Peyer's patch (tissue), 4 donors: ENCODE measurements around the gene EVA1A.

Experiments
- POLR2A ChIP-seq, 2 donors: fragments of 450-650 bp; IDR thresholded peaks; one replicate each; pipeline ENCODE4 v1.5.1; 2017; ENCODE audit warnings: antibody characterized with exemption in 2 of 2, mild to moderate bottlenecking in 2 of 2, moderate library complexity in 2 of 2
- TF ChIP-seq, protein P1 (sequence below), 6 experiments: fragments of 450-650 bp in 4 of 6; fragments of 200-600 bp in 2 of 6; sonication (generic) in 1 of 6; IDR thresholded peaks; one replicate each; pipeline ENCODE4 v1.5.1; 2017 to 2019; ENCODE audit warnings: antibody characterized with exemption in 6 of 6, mild to moderate bottlenecking in 3 of 6, moderate library complexity in 1 of 6

DNA sequence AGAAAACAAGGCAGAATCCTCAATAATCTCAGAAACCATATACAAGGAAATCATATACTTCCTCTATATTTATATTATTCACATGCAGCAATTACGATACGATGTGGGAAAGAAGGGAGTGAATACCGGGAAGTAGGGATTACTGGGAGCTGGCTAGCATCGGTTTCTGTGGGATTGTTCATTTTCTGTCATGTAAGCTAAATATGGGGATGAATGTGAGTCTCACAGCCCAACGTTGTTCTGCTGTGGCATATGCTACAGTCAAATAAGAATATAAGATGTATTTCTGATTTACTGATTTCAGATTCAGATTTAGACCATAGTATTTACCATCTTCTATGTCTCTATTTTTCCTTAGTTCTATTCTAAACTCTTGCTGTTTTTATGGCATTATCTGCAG, 113.6 kb downstream of the EVA1A start:
- TF ChIP-seq, protein P1, sequence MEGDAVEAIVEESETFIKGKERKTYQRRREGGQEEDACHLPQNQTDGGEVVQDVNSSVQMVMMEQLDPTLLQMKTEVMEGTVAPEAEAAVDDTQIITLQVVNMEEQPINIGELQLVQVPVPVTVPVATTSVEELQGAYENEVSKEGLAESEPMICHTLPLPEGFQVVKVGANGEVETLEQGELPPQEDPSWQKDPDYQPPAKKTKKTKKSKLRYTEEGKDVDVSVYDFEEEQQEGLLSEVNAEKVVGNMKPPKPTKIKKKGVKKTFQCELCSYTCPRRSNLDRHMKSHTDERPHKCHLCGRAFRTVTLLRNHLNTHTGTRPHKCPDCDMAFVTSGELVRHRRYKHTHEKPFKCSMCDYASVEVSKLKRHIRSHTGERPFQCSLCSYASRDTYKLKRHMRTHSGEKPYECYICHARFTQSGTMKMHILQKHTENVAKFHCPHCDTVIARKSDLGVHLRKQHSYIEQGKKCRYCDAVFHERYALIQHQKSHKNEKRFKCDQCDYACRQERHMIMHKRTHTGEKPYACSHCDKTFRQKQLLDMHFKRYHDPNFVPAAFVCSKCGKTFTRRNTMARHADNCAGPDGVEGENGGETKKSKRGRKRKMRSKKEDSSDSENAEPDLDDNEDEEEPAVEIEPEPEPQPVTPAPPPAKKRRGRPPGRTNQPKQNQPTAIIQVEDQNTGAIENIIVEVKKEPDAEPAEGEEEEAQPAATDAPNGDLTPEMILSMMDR (IDR thresholded peaks at IDR 0.05): no peak
- no peak for TF ChIP-seq POLR2A (IDR thresholded peaks at IDR 0.05)
